Osteocyte (in vitro differentiated cells): ENCODE data around the gene ZSCAN21. TPM values are rescaled to one million over a fixed set of nuclear protein-coding genes. Genes with fewer than 3 reads are reported as not detected.

Experiments used
- DNase-seq: peaks from one replicate; pipeline ENCODE4 v3.0.0; 2021; ENCODE audit warnings: mixed read lengths; ENCODE audit not compliant: unreplicated experiment; ENCODE audit errors: extremely low spot score
- H3K27ac Mint-ChIP-seq: one replicate; pipeline ENCODE4 v1.8.0; 2021; ENCODE audit warnings: mild to moderate bottlenecking, mixed read lengths; ENCODE audit not compliant: unreplicated experiment
- H3K27me3 Mint-ChIP-seq: one replicate; pipeline ENCODE4 v1.8.0; 2021; ENCODE audit warnings: mixed read lengths; ENCODE audit not compliant: unreplicated experiment
- H3K36me3 Mint-ChIP-seq: one replicate; pipeline ENCODE4 v1.8.0; 2021; ENCODE audit warnings: mixed read lengths; ENCODE audit not compliant: unreplicated experiment
- H3K4me1 Mint-ChIP-seq: one replicate; pipeline ENCODE4 v1.8.0; 2021; ENCODE audit warnings: mixed read lengths; ENCODE audit not compliant: unreplicated experiment
- H3K4me3 Mint-ChIP-seq: one replicate; pipeline ENCODE4 v1.8.0; 2021; ENCODE audit warnings: mild to moderate bottlenecking, moderate library complexity, mixed read lengths; ENCODE audit not compliant: unreplicated experiment
- H3K9me3 Mint-ChIP-seq: one replicate; pipeline ENCODE4 v1.8.0; 2021; ENCODE audit warnings: mixed read lengths; ENCODE audit not compliant: unreplicated experiment
- CTCF ChIP-seq: fragments of 200-600 bp; sonication (generic); IDR thresholded peaks from 2 replicates; pipeline ENCODE4 v1.5.0; 2021; ENCODE audit warnings: antibody characterized with exemption, mild to moderate bottlenecking, moderate library complexity
- total RNA-seq: library from RNA; stranded (reverse); gene quantifications from 2 replicates; pipeline ENCODE4 v1.2.1, GENCODE V29; 2021

Gene ZSCAN21
- total RNA-seq, 1 donor from 2014 or later: 13.9 TPM

- Mint-ChIP-seq H3K27ac (peak within 1 kb of the TSS; percentile 91), H3K4me3 (peak within 1 kb of the TSS; percentile 83), H3K9me3 (no peaks in the 10 kb centered on the region), H3K4me1 (peaks cover 23% of the 10 kb centered on the region), H3K36me3 (peaks cover 29% of the 10 kb centered on the region), H3K27me3 (no peaks in the 10 kb centered on the region)
- peak; percentile 93 for DNase-seq
- TF ChIP-seq CTCF: no peak
Measured at GRCh38 chr7:100088621-100089457, 39.3 kb downstream of the ZSCAN21 start, which contains the start of gene COPS6. COPS6 (plus strand) TSS chr7:100088969; CDS start chr7:100088991, 22 bp downstream.

DNA sequence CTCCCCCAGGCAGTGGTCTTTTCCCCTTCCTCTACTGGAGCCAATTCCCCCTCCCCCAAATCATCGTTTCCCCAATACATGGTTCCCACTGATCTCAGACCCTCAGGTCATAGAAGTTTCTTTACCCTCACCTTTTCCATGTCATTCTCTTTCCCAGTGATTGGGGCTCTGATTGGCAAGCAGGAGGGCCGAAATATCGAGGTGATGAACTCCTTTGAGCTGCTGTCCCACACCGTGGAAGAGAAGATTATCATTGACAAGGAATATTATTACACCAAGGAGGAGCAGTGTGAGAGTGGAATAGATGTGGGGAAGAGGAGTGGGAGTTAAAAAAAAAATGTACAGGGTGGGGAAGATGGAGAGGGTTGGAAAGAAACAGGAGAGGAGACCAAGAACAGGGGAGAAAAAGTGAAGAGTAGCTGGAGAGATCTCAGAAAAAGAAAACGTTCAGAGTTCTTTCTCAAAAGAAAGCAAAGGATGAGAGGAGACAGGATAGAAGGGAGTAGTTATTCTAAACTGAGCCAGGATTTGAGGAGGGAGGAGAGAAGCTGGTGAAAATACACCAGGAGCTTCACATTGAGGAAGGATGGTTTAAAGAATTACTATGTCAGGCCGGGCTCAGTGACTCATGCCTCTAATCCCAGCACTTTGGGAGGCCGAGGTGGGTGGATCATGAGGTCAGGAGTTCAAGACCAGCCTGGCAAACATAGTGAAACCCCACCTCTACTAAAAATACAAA lies 40.1 kb downstream of the ZSCAN21 start:
- Mint-ChIP-seq H3K27ac (peak overlapping the region; percentile 91), H3K4me3 (peak overlapping the region; percentile 83), H3K9me3 (no peaks in the 10 kb centered on the region), H3K36me3 (peaks cover 30% of the 10 kb centered on the region), H3K27me3 (no peaks in the 10 kb centered on the region), H3K4me1 (peaks cover 23% of the 10 kb centered on the region)
- TF ChIP-seq CTCF: no peak
- DNase-seq: no peak

DNA sequence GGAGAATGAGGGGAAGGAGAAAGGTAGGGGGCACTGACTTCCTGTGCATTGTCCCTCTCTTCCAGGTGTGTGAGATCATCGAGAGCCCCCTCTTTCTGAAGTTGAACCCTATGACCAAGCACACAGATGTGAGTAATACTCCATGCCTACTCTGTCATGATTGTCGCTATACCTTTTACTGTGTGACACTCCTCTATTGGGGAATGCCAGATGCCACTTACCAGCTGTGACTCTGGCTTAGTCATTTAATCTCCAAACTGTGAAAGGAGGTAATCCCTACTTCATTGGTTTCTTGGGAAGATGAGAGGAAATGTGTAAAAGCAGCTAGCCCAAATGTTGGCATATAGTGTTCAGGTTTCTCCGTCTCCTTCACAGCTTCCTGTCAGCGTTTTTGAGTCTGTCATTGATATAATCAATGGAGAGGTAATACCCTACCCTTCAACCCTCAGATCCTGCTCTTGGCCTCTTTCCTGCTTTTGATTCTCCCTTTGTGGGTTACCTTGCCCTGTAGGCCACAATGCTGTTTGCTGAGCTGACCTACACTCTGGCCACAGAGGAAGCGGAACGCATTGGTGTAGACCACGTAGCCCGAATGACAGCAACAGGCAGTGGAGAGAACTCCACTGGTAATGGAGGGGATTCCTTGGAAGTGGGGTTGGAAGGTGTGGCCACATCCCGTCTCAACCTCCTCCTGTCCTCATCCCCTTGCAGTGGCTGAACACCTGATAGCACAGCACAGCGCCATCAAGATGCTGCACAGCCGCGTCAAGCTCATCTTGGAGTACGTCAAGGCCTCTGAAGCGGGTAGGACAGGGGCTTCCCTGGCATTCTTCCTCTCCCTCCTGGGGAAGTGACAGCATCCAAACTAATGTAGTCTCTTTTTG lies 41.2 kb downstream of the ZSCAN21 start:
- Mint-ChIP-seq H3K4me3 (peak overlapping the region; percentile 23), H3K27ac (peak overlapping the region; percentile 1), H3K36me3 (peaks cover 38% of the 10 kb centered on the region), H3K27me3 (no peaks in the 10 kb centered on the region), H3K9me3 (no peaks in the 10 kb centered on the region), H3K4me1 (peaks cover 23% of the 10 kb centered on the region)
- no peak for TF ChIP-seq CTCF
- DNase-seq: no peak

DNA sequence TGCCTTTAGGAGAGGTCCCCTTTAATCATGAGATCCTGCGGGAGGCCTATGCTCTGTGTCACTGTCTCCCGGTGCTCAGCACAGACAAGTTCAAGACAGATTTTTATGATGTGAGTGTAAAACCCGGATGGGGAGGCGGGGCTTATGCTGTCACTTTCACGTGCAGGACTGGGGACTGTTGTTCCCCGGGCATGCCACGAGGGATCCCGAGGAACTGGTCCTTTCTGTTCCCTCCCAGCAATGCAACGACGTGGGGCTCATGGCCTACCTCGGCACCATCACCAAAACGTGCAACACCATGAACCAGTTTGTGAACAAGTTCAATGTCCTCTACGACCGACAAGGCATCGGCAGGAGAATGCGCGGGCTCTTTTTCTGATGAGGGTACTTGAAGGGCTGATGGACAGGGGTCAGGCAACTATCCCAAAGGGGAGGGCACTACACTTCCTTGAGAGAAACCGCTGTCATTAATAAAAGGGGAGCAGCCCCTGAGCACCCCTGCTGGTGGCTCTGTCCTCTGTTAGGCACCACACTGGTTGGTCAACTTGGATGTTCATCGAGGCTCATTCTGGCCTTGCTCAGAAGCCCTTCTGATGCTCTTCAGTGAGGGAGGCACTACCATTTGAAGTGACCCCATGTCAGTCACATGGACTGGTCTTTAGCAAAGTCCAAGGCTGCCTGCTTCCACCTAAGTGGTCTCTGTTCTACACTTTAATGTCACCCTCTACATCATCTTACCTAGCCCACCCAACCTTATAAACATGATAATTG lies 42.0 kb downstream of the ZSCAN21 start:
- DNase-seq: no peak
- no peaks in the 10 kb centered on the region for H3K27me3 Mint-ChIP-seq
- no peak for TF ChIP-seq CTCF
- H3K9me3 Mint-ChIP-seq: no peaks in the 10 kb centered on the region
- H3K4me1 Mint-ChIP-seq: peaks cover 25% of the 10 kb centered on the region
- peak overlapping the region; percentile 1 for H3K27ac Mint-ChIP-seq
- no peak overlapping the region for H3K4me3 Mint-ChIP-seq
- peaks cover 40% of the 10 kb centered on the region for H3K36me3 Mint-ChIP-seq
